H1 (cell line): ENCODE results near the gene MXD1. TPM values are rescaled to one million over a fixed set of nuclear protein-coding genes. Genes with fewer than 3 reads are reported as not detected.

ENCODE experiments used
- BACH1 ChIP-seq: IDR thresholded peaks from 2 replicates; pipeline ENCODE4 v1.6.1; 2012; ENCODE audit warnings: low read length, improper control_type of control experiment
- CBX5 ChIP-seq: fragments of 300-800, 300-1000 bp; sonication (generic); IDR thresholded peaks from 2 replicates; pipeline ENCODE4 v1.7.1; 2016; ENCODE audit warnings: antibody characterized with exemption, low read length, low read depth
- CEBPB ChIP-seq: IDR thresholded peaks from 2 replicates; pipeline ENCODE4 v1.6.1; 2012; ENCODE audit warnings: low read depth, low read length
- KDM5A ChIP-seq: fragments of 200-600 bp; IDR thresholded peaks from 2 replicates; pipeline ENCODE4 v1.7.1; 2012; ENCODE audit warnings: mild to moderate bottlenecking, low read length, inconsistent platforms, mixed read lengths
- PHF8 ChIP-seq: fragments of 200-600 bp; sonication (generic); conservative IDR thresholded peaks from 2 replicates; pipeline ENCODE4 v1.7.1; 2012; ENCODE audit warnings: low read depth, mild to moderate bottlenecking, inconsistent platforms, low read length, moderate library complexity
- RBBP5 ChIP-seq: IDR thresholded peaks from 2 replicates; pipeline ENCODE4 v1.7.1; 2012; ENCODE audit warnings: low read depth, mild to moderate bottlenecking, inconsistent platforms, low read length, moderate library complexity, borderline replicate concordance
- SIN3A ChIP-seq, 2 experiments: IDR thresholded peaks in 1 of 2; conservative IDR thresholded peaks in 1 of 2; 2 replicates each; pipeline ENCODE4 v1.6.1; 2011 to 2012; ENCODE audit warnings: low read length in 2 of 2, improper control_type of control experiment in 1 of 2, low read depth in 1 of 2, mild to moderate bottlenecking in 1 of 2
- SP4 ChIP-seq: IDR thresholded peaks from 2 replicates; pipeline ENCODE4 v1.6.1; 2012; ENCODE audit warnings: low read length, inconsistent platforms
- polyA plus RNA-seq, 7 experiments: library from polyadenylated mRNA; depleted of rRNA in 3 of 7; stranded (reverse) in 5 of 7; unstranded in 2 of 7; fragments of >200 nt in 5 of 7; fragments of 200-250 nt in 2 of 7; gene quantifications; 1 replicate in 5 of 7; 2 replicates in 1 of 7; 4 replicates in 1 of 7; pipeline versions ENCODE4 v1.2.1 to v1.2.3, GENCODE V29; 2011 to 2013; ENCODE audit warnings: missing spikeins in 2 of 7, mixed read lengths in 2 of 7
- total RNA-seq: library from RNA; stranded (reverse); fragmentation: NEBNext Ultra II Directional; extraction: Animal tissue kit (Norgen Biotek cat#: 25700); gene quantifications from 2 replicates; pipeline ENCODE4 v1.2.1, GENCODE V29; 2021

Gene MXD1
- total and polyA plus RNA-seq, 2 of the 8 experiments (the other 6 are each of a cell fraction or from before 2014, with no cell fraction given) = 1.6 to 2.6 TPM

GRCh38 chr2:69960821-69961220, 45.9 kb downstream of the MXD1 start (continued):
- TF ChIP-seq PHF8 (no peak), SP4 (no peak), CBX5 (no peak), KDM5A (no peak), CEBPB (no peak), SIN3A (conservative IDR thresholded peaks at IDR 0.05 in 1 of 2, IDR thresholded peaks at IDR 0.05 in 1 of 2; ENCODE audit: low read depth in 1 of 2, low read length in 2 of 2) (no peak), BACH1 (no peak), RBBP5 (no peak)
